GM19238 (cell line): ENCODE measurements around the gene UBB.

ENCODE experiments used
- DNase-seq: peaks from one replicate; pipeline ENCODE4 v3.0.0; 2011; ENCODE audit warnings: low spot score; ENCODE audit not compliant: insufficient read length

UBB gene

DNA sequence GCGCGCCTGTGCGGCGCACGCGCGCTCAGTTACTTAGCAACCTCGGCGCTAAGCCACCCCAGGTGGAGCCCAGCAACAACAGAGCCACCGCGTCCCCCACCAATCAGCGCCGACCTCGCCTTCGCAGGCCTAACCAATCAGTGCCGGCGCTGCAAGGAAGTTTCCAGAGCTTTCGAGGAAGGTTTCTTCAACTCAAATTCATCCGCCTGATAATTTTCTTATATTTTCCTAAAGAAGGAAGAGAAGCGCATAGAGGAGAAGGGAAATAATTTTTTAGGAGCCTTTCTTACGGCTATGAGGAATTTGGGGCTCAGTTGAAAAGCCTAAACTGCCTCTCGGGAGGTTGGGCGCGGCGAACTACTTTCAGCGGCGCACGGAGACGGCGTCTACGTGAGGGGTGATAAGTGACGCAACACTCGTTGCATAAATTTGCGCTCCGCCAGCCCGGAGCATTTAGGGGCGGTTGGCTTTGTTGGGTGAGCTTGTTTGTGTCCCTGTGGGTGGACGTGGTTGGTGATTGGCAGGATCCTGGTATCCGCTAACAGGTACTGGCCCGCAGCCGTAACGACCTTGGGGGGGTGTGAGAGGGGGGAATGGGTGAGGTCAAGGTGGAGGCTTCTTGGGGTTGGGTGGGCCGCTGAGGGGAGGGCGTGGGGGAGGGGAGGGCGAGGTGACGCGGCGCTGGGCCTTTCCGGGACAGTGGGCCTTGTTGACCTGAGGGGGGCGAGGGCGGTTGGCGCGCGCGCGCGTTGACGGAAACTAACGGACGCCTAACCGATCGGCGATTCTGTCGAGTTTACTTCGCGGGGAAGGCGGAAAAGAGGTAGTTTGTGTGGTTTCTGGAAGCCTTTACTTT lies at the start of gene UBB:
Gene UBB, plus strand, starts transcription at position 452 of the 856 bp plus-strand sequence. CDS start 817 bp downstream, outside the sequence.
- DNase-seq: peak; percentile 86

DNA sequence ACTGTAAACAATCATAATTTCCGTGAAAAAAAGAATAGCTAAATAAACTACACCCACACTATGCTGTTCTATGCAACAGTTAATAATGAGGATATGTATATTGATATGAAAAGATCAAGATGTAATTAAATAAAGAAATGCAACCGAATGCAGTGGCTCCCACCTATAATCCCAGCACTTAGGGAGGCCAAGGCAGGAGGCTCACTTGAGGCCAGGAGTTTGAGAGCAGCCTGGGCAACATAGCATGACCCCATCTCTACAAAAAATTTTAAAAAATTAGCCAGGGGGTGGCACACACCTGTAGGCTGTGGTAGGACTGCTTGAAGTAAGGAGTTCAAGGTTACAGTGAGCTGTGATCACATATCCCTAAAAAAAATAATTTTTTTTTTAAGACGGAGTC lies 42.5 kb upstream of the UBB start:
- DNase-seq: no peak

- DNase-seq: no peak
Observed at GRCh38 chr17:16339402-16339801, 41.5 kb upstream of the UBB start.

DNA sequence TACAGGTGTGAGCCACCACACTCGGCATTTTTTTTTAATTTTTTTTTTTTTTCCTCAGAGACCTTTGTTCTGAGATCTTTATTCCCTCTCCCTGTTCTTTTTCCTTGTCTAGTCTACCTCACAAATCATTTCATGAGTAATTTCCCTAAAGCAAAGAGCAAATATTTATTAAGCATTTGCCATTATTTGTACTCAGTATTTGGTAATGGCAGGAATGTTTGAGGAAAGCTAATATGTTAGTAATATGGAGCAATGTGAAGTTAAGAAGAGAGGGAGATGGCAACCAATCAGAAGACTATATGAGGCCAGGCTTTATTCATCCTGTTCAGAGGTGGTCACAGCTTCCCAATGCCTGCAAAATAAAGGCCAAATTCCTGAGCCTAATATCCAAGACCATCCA lies 40.9 kb upstream of the UBB start:
- DNase-seq: no peak

GRCh38 chr17:16342979-16343378 lies 37.9 kb upstream of the UBB start:
- no peak for DNase-seq

DNA sequence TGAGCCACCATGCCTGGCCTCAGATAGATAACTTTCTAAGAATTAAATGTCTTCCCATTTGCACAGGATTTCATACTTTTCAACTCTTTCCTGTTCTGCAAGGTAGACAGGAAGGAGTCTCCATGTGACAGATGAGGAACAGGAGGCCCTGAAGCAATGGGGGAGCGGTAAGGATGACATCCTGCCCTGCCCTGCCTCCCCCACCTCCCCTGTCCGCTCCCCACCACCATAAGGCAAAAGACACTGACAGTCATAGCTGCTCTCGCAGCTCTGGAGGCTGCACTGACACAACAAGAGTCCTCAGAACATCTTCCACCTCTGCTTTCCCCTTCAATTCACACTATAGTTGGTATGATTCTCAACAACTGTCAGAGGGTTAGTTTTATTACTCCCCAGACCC lies 37.3 kb upstream of the UBB start:
- DNase-seq: no peak

DNA sequence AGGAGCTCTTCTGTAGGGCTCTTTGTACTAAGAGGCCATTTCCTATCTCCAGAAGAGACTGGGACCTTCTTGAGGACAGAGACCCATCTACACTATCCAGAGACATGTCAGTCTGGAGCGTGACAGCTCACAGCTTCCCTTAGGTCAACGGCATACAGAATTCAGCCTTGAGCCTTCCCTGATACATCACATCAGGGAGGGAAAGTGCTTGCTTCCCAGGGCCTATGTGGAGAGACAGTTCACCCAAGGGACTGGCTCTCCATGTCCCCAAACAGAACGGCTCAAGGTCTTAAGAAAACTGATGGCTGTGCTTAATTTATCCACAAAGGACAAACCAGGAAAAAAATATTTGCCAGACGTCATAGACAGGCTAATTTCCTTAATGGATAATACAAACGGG lies 35.3 kb upstream of the UBB start:
- no peak for DNase-seq

GRCh38 chr17:16346721-16347271 lies 34.1 kb upstream of the UBB start:
- DNase-seq: no peak

- no peak for DNase-seq
Observed at GRCh38 chr17:16348586-16348985, 32.3 kb upstream of the UBB start.

DNA sequence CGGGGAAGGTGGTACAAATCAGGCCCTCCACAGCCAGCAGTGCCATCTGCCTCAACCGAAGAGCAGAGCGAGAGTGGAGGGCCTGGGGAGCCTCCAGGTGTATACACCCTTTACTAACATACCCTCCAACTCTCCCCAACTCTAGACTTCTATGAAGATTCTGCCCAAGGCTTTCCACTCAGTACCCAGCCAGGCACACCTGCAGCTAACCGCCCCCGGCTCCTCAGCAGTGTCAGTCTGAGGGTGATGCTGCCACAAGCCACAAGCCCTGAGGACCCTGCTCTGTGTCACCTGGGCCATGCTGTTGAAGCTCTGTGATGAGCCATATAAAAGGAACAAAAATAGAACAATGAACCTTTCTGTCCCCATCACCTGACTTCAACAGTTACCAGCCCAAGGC lies 31.5 kb upstream of the UBB start:
- DNase-seq: no peak

DNA sequence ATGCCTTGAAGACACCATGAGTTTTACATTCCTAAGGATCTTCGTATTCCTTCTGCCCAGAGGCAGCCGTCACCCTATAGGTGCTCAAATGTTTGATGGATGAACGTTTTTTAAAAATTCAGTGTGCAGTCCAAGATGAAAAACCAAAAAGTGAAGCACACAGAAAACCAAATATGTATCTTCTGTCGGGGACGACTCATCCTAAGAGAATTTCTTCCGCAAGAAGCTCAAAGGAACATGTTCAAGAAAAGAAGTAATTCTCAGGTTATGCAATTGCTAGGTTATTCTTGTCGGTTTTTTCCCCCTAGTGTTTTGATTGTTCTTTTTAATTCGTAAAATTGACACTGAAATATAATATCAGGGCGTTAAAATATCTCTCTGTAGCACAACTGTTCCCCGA lies 29.1 kb upstream of the UBB start:
- DNase-seq: no peak

GRCh38 chr17:16352303-16352666 lies 28.6 kb upstream of the UBB start:
- DNase-seq: no peak

DNA sequence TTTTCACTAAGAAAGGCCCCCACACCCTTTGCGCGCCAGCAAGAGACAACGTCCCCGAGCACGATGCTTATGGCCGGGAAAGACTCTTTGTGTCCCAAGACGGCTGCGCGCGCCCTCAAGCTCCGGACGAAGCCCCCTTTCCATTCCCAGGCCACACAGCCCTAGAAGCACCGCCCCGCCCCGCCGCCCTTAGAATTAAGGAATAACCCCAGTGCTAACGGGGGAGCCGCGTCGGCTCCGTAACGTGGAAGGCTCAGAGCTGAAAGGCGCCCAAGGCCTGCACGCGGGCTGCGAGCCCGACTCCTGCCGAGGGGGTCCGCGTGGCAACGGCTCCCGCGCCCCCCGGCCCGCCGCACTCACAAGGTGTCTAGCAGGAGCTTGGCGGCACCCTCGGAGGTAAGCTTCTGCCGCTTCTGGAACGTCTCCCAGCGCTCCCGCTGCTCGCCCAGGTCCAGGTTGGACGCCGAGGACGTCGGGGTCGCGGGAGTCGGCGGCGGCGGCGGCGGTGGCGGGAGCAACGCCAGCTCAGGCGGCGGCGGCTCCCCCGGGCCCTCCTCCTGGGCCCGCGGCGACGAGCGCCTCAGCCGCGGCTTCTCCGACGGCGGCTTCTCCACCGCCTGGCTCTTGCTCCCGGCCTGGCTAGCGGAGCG lies 28.1 kb upstream of the UBB start:
- DNase-seq: peak; percentile 19

GRCh38 chr17:16353317-16354174 lies 27.3 kb upstream of the UBB start, which contains the start of gene CENPV:
Gene CENPV (minus strand): TSS chr17:16353469. CDS start chr17:16353436, 33 bp downstream.
- DNase-seq: peak; percentile 80

DNA sequence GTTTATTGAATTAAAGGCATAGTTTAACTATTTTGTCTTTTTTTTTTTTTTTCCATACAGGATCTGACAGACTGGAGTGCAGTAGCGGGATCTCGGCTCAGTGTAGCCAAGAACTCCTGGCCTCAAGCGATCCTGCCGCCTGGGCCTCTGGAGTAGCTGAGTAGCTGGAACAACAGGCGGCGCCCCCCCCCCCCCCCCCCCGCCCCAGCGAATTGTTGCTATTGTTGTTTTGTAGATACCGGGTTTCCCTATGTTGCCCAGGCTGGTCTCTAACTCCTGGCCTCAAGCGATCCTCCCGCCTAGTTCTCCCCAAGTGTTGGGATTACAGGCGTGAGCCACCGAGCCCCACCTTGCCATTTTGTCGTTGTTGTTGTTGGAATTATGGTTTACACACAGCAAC lies 26.3 kb upstream of the UBB start:
- no peak for DNase-seq

GRCh38 chr17:16358394-16358793 lies 22.5 kb upstream of the UBB start:
- DNase-seq: no peak

DNA sequence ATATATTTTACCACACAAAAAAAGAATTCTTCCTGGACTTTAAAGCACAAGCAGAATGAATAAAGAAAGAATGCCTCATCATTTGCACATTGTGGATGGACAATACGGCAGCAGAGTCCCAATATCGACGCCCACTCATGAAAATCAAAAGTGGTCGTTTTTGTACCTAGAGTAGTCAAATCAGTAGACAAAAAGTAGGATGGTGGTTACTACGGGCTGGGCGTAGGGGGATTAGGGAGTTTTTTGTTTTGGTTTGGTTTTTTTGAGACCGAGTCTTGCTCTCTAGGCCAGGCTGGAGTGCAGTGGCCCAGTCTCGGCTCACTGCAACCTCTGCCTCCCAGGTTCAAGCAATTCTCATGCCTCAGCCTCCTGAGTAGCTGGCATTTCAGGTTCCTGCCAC lies 19.0 kb upstream of the UBB start:
- no peak for DNase-seq

DNA sequence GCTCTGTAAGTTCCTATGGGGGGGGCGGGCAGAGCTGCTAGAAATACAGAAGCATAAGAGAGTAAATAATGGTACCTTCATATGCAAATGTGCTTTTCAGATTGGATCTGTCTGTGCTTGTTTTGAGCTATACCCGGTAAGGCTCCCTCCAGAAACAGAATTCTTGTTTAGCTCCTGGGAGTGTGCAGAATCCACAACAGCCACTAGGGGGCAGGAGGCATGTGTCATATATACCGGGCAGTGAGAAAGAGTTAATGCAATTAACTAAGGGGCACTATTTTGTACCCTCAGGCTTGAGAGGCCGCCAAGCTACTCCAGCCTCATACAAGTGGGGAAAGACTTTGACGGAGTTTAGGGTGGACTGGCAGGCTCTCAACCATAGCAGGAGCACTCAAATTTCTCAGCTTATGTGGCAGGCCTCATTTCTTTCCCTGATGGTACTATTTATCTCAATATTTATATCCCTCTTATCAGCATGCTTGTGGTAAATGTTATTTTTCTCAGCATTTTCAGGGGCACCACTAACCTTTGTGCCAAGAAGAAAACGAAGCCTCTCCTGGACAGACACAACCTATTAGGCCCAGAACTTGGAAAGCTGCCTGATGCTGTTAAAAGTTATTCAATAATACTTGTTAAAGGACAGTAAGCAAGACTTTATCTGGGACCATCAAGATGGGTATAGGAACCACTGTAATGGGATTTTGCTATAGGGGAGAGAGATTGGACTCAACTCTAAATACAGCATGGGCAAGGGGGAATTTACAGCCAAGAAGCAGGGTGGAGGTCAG lies 16.9 kb upstream of the UBB start:
- peak; percentile 61 for DNase-seq

GRCh38 chr17:16364625-16365024 lies 16.3 kb upstream of the UBB start:
- DNase-seq: no peak

- DNase-seq: no peak
Observed at GRCh38 chr17:16371742-16372141, 9.1 kb upstream of the UBB start.
